Lower lobe of right lung (tissue), 2 donors: ENCODE data around the gene GOLM1. TPM values are rescaled to one million over a fixed set of nuclear protein-coding genes. Genes with fewer than 3 reads are reported as not detected.

Source experiments
- ATAC-seq, 2 donors: fragments of 200-7000 bp; cut with Tn5 transposase; one replicate each; pipeline ENCODE4 v1.9.1; 2020 to 2022; ENCODE audit warnings: mild to moderate bottlenecking in 2 of 2, moderate library complexity in 2 of 2
- DNase-seq: peaks from one replicate; pipeline ENCODE4 v3.0.0-alpha.2; 2020
- H3K27ac ChIP-seq: fragments of 200-600 bp; one replicate; pipeline ENCODE4 v1.8.0; 2022
- H3K27me3 ChIP-seq: fragments of 200-600 bp; one replicate; pipeline ENCODE4 v1.8.0; 2022; ENCODE audit warnings: low read depth
- H3K36me3 ChIP-seq: fragments of 200-600 bp; one replicate; pipeline ENCODE4 v1.8.0; 2022; ENCODE audit warnings: mild to moderate bottlenecking
- H3K4me1 ChIP-seq: fragments of 200-600 bp; one replicate; pipeline ENCODE4 v1.8.0; 2022
- H3K4me3 ChIP-seq: fragments of 200-600 bp; one replicate; pipeline ENCODE4 v1.8.0; 2022; ENCODE audit warnings: mild to moderate bottlenecking
- H3K9me3 ChIP-seq: fragments of 200-600 bp; one replicate; pipeline ENCODE4 v1.8.0; 2022
- CTCF ChIP-seq: fragments of 200-600 bp; IDR thresholded peaks from one replicate; pipeline ENCODE4 v1.8.0; 2022; ENCODE audit warnings: antibody characterized with exemption, mild to moderate bottlenecking
- intact Hi-C: fragments of 100-400 bp; cut with DNase I; formaldehyde crosslinking; loops from one replicate; pipeline ENCODE4 v1.11.0; 2022
- total RNA-seq: library from RNA; stranded (reverse); fragmentation: NEBNext Ultra II Directional; extraction: Animal tissue kit (Norgen Biotek cat#: 25700); gene quantifications from one replicate; pipeline ENCODE4 v1.2.1, GENCODE V29; 2021
- donor health status: DM: no; HTN: yes; CAD: no; lungs with severe emphysema.

The GOLM1 gene
- total RNA-seq, 1 donor from 2014 or later, result 16.7 TPM

DNA sequence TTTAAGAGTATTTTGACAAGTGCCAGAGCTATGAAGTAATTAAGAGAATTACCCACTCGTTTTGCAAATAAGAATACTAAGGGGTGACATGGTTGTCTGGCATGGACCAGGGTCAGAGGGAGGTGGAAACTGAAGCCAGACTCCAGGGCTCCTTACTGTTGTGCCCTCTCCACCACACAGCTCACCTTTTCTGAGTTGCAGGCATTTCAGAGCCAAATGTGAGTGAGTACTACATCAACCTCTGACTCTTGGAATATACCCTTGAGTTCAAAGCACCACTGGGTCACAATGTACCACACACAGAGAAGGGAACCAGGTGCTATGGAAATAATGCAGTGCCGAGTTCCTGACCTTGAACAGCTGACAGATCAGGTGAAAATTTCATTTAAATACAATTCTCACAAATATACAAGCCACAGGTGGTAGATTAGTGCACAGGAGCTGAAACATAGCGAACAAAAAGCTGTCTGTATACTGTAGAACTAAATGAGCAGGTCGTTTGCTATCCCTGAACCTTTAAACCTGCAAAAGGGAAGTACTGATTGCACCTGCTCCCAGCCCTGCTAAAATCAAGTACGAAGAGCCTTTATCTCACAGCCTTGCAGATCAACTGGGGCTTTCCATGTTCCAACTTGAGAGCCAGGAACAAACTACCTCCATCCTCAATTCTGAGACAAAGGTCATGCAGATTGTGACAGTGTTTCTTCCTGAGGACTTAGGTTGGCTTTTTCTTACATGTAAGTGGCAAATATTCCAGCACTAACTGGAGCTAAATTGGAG, 57.0 kb downstream of the GOLM1 start:
- no peak for TF ChIP-seq CTCF
- H3K36me3 ChIP-seq, result no peaks in the 10 kb centered on the region
- ATAC-seq (no peak), DNase-seq (no peak)
- no peaks in the 10 kb centered on the region for H3K9me3 ChIP-seq
- intact Hi-C loops, result no loop called here
- no peak overlapping the region for H3K27ac ChIP-seq
- H3K4me1 ChIP-seq, result no peaks in the 10 kb centered on the region
- no peaks in the 10 kb centered on the region for H3K27me3 ChIP-seq
- H3K4me3 ChIP-seq, result no peak overlapping the region

DNA sequence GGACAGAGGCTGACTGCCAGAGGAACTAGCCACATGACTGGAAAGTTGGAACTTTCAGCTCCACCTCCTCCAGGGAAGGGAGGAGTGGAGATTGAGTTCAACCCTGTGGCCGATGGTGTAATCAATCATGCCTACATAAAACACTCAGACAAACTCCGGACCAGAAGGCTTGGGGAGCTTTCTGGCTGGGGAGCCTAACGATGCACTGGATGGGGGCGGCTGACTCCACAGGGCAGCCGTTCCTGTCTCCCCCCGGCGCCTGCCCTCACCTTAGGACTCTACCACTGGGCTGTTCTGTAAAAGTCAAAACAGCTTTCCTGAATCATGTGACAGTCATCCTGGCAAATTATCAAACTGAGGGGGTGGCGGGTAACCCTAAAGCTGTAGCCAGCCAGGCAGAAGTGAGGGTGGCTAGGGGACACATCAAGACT, 58.0 kb downstream of the GOLM1 start:
- no peak for TF ChIP-seq CTCF
- Histone ChIP-seq H3K9me3 (no peaks in the 10 kb centered on the region), H3K36me3 (no peaks in the 10 kb centered on the region), H3K27me3 (no peaks in the 10 kb centered on the region), H3K27ac (no peak overlapping the region), H3K4me3 (no peak overlapping the region), H3K4me1 (no peaks in the 10 kb centered on the region)
- no peak for ATAC-seq
- intact Hi-C loops, result no loop called here
- DNase-seq, result no peak

- H3K27ac ChIP-seq, result no peak overlapping the region
- intact Hi-C loops, result no loop called here
- H3K4me3 ChIP-seq, result no peak overlapping the region
- H3K4me1 ChIP-seq, result no peaks in the 10 kb centered on the region
- no peak for ATAC-seq
- no peaks in the 10 kb centered on the region for H3K9me3 ChIP-seq
- no peaks in the 10 kb centered on the region for H3K27me3 ChIP-seq
- TF ChIP-seq CTCF, result no peak
- DNase-seq, result no peak
- H3K36me3 ChIP-seq, result no peaks in the 10 kb centered on the region
Measured at GRCh38 chr9:86040861-86041155, 58.5 kb downstream of the GOLM1 start.

- Histone ChIP-seq H3K36me3 (peaks cover 2% of the 10 kb centered on the region), H3K27ac (no peak overlapping the region), H3K9me3 (no peaks in the 10 kb centered on the region), H3K4me1 (no peaks in the 10 kb centered on the region), H3K4me3 (no peak overlapping the region), H3K27me3 (no peaks in the 10 kb centered on the region)
- no peak for ATAC-seq
- no peak for DNase-seq
- intact Hi-C loops, result no loop called here
- no peak for TF ChIP-seq CTCF
Measured at GRCh38 chr9:86039991-86040860, 59.1 kb downstream of the GOLM1 start.

DNA sequence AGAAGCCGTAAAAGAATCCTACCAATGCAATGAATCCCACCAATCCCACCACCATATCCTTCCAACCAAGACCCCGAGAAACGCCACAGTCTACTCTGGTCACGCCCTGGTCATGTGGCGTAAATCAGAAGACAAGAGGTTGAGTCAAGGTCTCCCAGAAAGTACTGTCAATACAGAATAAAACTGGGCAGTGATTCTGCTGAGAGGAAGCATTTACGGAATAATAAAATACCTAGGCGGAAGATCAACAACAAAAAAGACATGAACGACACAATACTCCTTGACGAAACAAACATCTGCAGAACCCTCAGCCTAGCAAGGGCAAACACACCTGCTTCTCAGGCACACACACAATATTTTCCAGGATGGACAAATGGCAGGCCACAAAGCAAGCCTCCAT, 62.8 kb downstream of the GOLM1 start:
- ATAC-seq (no peak), DNase-seq (no peak)
- peaks cover 8% of the 10 kb centered on the region for H3K36me3 ChIP-seq
- intact Hi-C loops, result no loop called here
- H3K4me3 ChIP-seq, result no peak overlapping the region
- no peaks in the 10 kb centered on the region for H3K4me1 ChIP-seq
- no peaks in the 10 kb centered on the region for H3K27me3 ChIP-seq
- TF ChIP-seq CTCF, result no peak
- H3K27ac ChIP-seq, result no peak overlapping the region
- H3K9me3 ChIP-seq, result no peaks in the 10 kb centered on the region
